HCT116 (cell line): ENCODE data around the gene MYO1B.

Experiments used
- CEBPB ChIP-seq: IDR thresholded peaks from 2 replicates; pipeline ENCODE4 v1.6.1; 2012; ENCODE audit warnings: low read depth
- CTCF ChIP-seq, 3 experiments: fragments of 200-600 bp in 1 of 3; sonication (generic) in 1 of 3; IDR thresholded peaks in 2 of 3; conservative IDR thresholded peaks in 1 of 3; 2 replicates each; pipeline ENCODE4 v1.5.1; 2012 to 2017; ENCODE audit warnings: low read depth in 2 of 3, low read length in 2 of 3, antibody characterized with exemption in 1 of 3, borderline replicate concordance in 1 of 3, control low read depth in 1 of 3, mild to moderate bottlenecking in 1 of 3, mixed read lengths in 1 of 3, mixed run types in 1 of 3, moderate library complexity in 1 of 3; ENCODE audit not compliant: insufficient read depth in 1 of 3
- EZH2 ChIP-seq: fragments of 200-600 bp; sonication (generic); IDR thresholded peaks from 2 replicates; pipeline ENCODE4 v1.6.1; 2017; ENCODE audit warnings: antibody characterized with exemption, mixed run types
- FOSL1 ChIP-seq: IDR thresholded peaks from 2 replicates; pipeline ENCODE4 v1.6.1; 2012; ENCODE audit warnings: low read depth
- POLR2A ChIP-seq: IDR thresholded peaks from 2 replicates; pipeline ENCODE4 v1.7.0; 2011; ENCODE audit warnings: borderline replicate concordance; ENCODE audit not compliant: insufficient read depth, insufficient read length; ENCODE audit errors: extremely low read depth
- POLR2AphosphoS5 ChIP-seq: IDR thresholded peaks from 2 replicates; pipeline ENCODE4 v1.6.1; 2011; ENCODE audit warnings: mild to moderate bottlenecking, low read depth, low read length, moderate library complexity
- TCF7L2 ChIP-seq: IDR thresholded peaks from 2 replicates; pipeline ENCODE4 v1.7.0; 2011; ENCODE audit warnings: borderline replicate concordance, inconsistent platforms; ENCODE audit not compliant: insufficient read depth, insufficient read length; ENCODE audit errors: extremely low read depth
- YY1 ChIP-seq: IDR thresholded peaks from 2 replicates; pipeline ENCODE4 v1.6.1; 2011; ENCODE audit warnings: low read length, low read depth, moderate library complexity, mild to moderate bottlenecking; ENCODE audit not compliant: insufficient replicate concordance; ENCODE audit errors: extremely low read depth
- ZNF274 ChIP-seq: fragments of 200-500 bp; sonication (Bioruptor generic); IDR thresholded peaks from 2 replicates; pipeline ENCODE4 v1.6.1; 2014; ENCODE audit warnings: mild to moderate bottlenecking, low read depth, low read length, inconsistent platforms
- TF ChIP-seq, protein P1 (sequence below): IDR thresholded peaks from 2 replicates; pipeline ENCODE4 v1.6.1; 2012; ENCODE audit warnings: low read depth

- no peak for TF ChIP-seq TCF7L2
- no peak for TF ChIP-seq CTCF (IDR thresholded peaks at IDR 0.05 in 2 of 3, conservative IDR thresholded peaks at IDR 0.05 in 1 of 3; ENCODE audit: borderline replicate concordance in 1 of 3, insufficient read depth in 1 of 3, low read depth in 2 of 3, low read length in 2 of 3)
- TF ChIP-seq POLR2AphosphoS5: no peak
- no peak for TF ChIP-seq ZNF274
- TF ChIP-seq POLR2A: no peak
- TF ChIP-seq, protein P1, sequence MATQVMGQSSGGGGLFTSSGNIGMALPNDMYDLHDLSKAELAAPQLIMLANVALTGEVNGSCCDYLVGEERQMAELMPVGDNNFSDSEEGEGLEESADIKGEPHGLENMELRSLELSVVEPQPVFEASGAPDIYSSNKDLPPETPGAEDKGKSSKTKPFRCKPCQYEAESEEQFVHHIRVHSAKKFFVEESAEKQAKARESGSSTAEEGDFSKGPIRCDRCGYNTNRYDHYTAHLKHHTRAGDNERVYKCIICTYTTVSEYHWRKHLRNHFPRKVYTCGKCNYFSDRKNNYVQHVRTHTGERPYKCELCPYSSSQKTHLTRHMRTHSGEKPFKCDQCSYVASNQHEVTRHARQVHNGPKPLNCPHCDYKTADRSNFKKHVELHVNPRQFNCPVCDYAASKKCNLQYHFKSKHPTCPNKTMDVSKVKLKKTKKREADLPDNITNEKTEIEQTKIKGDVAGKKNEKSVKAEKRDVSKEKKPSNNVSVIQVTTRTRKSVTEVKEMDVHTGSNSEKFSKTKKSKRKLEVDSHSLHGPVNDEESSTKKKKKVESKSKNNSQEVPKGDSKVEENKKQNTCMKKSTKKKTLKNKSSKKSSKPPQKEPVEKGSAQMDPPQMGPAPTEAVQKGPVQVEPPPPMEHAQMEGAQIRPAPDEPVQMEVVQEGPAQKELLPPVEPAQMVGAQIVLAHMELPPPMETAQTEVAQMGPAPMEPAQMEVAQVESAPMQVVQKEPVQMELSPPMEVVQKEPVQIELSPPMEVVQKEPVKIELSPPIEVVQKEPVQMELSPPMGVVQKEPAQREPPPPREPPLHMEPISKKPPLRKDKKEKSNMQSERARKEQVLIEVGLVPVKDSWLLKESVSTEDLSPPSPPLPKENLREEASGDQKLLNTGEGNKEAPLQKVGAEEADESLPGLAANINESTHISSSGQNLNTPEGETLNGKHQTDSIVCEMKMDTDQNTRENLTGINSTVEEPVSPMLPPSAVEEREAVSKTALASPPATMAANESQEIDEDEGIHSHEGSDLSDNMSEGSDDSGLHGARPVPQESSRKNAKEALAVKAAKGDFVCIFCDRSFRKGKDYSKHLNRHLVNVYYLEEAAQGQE: no peak
- no peak for TF ChIP-seq EZH2
- TF ChIP-seq CEBPB: no peak
- no peak for TF ChIP-seq FOSL1
- TF ChIP-seq YY1: no peak
These were observed 186.9 kb downstream of the MYO1B start for GRCh38 chr2:191432121-191432520.
